ENCODE measurements around the gene GYPE.
"Not testable (repeated sequence)": the region's sequence is repeated elsewhere in the genome, so short reads cannot be mapped to it uniquely, and the experiment has no call there.

DNA sequence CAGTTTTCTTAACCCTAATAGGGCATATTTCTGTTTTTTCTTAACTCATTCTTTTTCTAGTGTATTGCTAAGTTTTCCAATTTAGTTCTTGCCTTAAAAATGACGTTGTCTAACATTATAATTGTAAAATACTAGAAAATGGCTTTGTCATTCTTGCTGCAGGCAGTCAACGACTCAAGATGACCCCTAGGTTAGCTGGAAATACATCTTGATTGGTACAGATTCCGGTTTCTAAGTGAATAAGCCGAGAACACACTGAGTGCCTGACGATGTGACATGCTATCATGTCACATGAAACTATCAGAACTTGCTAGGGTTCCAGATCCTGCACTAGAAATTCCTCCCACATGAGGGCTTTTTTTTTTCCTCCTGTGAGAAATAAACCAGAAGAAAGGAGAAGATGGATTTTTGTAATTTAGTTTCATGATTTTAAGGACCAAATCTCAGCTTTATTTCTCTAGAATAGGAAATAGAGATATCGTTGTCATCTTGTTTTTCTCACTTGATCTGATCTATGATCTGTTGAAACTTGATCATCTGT is 49.3 kb downstream of the GYPE start:
- TF ChIP-seq, protein P1, sequence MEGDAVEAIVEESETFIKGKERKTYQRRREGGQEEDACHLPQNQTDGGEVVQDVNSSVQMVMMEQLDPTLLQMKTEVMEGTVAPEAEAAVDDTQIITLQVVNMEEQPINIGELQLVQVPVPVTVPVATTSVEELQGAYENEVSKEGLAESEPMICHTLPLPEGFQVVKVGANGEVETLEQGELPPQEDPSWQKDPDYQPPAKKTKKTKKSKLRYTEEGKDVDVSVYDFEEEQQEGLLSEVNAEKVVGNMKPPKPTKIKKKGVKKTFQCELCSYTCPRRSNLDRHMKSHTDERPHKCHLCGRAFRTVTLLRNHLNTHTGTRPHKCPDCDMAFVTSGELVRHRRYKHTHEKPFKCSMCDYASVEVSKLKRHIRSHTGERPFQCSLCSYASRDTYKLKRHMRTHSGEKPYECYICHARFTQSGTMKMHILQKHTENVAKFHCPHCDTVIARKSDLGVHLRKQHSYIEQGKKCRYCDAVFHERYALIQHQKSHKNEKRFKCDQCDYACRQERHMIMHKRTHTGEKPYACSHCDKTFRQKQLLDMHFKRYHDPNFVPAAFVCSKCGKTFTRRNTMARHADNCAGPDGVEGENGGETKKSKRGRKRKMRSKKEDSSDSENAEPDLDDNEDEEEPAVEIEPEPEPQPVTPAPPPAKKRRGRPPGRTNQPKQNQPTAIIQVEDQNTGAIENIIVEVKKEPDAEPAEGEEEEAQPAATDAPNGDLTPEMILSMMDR (IDR thresholded peaks at IDR 0.05; ENCODE audit: insufficient read depth, low read depth, low read length), result not testable (repeated sequence)
- not testable (repeated sequence) for TF ChIP-seq EZH2 (IDR thresholded peaks at IDR 0.05; ENCODE audit: insufficient read depth, low read length)

All from astrocyte (in vitro differentiated cells and primary cell).